Astrocyte of the spinal cord (primary cell): ENCODE measurements around the gene SSTR4.

Experiments
- DNase-seq: peaks from one replicate; pipeline ENCODE4 v3.0.0; 2011; ENCODE audit warnings: low read depth, low spot score
- H3K4me3 ChIP-seq: 2 replicates; pipeline ENCODE4 v1.5.1; 2011; ENCODE audit warnings: low read depth, mild to moderate bottlenecking, low read length, moderate library complexity
- CTCF ChIP-seq: IDR thresholded peaks from 2 replicates; pipeline ENCODE4 v1.5.1; 2012; ENCODE audit warnings: low read depth, mild to moderate bottlenecking, low read length, inconsistent platforms
- in situ Hi-C: cut with HindIII; loops from 2 replicates; pipeline ENCODE4 v1.10.0; 2017; ENCODE audit warnings: low sequenced_read_pairs

The SSTR4 gene

DNA sequence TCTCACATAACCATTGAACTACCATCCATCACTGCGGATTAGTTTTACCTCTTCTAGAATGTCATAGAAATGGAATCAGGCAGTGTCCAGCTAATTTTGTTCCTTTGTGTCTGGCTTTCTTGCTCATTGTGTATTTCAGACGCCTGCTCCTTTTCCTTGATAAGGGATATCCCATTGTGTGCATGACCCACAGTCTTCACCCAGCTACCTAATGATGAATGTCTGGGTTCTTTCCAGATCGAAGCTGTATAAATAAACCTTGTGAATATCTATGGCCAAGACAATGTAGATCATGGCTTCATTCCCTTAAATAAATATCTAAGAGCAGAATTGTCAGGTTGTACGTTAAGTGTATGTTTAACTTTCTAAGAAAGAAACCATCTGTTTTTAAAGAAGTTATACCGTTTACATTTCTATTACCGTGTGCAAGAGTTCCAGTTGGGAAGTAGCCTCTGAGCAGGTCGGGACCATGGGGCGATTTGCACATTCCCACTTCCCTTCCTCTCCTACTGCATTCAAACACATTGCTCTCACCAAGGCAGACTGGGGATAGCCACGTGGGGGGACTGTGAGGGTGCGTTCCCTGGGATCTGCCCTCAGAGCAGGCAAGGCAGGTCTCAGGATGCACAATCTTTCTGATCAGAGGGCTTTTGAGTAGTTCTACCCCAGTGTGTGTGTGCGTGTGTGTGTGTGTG, 37.9 kb downstream of the SSTR4 start:
- DNase-seq: peak; percentile 25

GRCh38 chr20:23074052-23074451, 38.9 kb downstream of the SSTR4 start:
- no peak for TF ChIP-seq CTCF
- no peak for DNase-seq
- no peak overlapping the region for H3K4me3 ChIP-seq
- in situ Hi-C loops: no loop called here

More for the DNA sequence above, 37.9 kb downstream of the SSTR4 start:
- no peak overlapping the region for H3K4me3 ChIP-seq
- TF ChIP-seq CTCF: no peak
- in situ Hi-C loops: no loop called here

DNA sequence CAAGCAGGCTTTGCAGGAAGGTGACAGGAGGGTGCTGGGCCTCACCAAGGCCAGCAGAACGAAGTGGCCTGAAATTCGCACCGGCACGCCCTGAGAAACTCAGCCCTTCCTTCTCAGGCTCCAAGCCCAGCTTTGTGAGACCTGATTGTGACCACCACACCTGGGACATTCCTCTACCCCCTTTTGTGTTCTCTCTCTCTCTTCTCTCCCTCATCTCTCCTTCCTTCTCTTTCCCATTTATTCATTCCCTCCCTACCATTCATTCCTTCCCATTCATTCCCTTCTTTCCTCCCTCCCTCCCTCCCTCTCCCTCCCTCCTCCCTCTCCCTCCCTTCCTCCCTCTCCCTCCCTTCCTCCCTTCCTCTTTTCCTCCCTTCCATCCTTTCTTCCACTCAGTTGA, 42.2 kb downstream of the SSTR4 start:
- H3K4me3 ChIP-seq: no peak overlapping the region
- TF ChIP-seq CTCF: no peak
- no peak for DNase-seq
- in situ Hi-C loops: no loop called here

DNA sequence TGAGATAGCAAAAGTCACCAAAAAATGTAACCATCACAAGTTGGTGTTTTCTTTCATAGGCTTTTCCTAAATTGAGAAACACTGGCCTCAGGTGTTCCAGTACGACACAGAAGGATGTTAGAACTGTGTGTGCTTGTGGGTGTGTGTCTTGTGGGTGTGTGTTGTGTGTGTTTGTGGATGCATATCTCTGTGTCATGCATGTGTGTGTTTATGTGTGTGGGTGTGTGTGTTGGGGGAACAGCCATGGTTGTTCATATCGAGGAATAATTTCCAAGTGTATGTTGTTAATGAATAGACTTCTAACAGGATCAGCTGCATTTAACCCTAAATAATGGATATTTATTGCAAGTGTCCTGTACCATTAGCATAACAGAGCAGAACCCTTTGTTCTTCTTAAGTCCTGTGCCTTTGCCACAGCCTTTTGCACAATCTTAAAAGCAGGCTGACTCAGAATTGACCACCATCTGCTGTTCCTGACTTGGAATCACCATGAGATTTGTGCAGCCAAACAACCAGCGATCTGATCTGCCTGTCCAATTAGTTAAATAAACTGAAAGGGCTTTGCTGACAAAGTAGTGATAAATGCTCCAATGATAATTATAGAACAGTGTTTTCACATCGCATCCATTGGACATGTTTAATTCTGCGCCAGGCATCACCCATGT, 43.4 kb downstream of the SSTR4 start:
- TF ChIP-seq CTCF: no peak
- in situ Hi-C loops: no loop called here
- peak; percentile 15 for DNase-seq
- H3K4me3 ChIP-seq: no peak overlapping the region

GRCh38 chr20:23079016-23079351, 43.9 kb downstream of the SSTR4 start:
- in situ Hi-C loops: no loop called here

GRCh38 chr20:23079926-23080325, 44.8 kb downstream of the SSTR4 start:
- in situ Hi-C loops: no loop called here
- H3K4me3 ChIP-seq: no peak overlapping the region
- no peak for DNase-seq
- TF ChIP-seq CTCF: no peak

More at GRCh38 chr20:23079016-23079351, 43.9 kb downstream of the SSTR4 start:
- DNase-seq: no peak
- peak; percentile 26 for TF ChIP-seq CTCF
- H3K4me3 ChIP-seq: no peak overlapping the region
